AG08396 (cell line): Measurements from ENCODE around the gene FGF11.

Source experiments
- DNase-seq: peaks from one replicate; pipeline ENCODE4 v3.0.0; 2012; ENCODE audit warnings: low spot score, mixed read lengths

Gene FGF11

GRCh38 chr17:7431231-7431630 lies 8.1 kb upstream of the FGF11 start:
- no peak for DNase-seq

DNA sequence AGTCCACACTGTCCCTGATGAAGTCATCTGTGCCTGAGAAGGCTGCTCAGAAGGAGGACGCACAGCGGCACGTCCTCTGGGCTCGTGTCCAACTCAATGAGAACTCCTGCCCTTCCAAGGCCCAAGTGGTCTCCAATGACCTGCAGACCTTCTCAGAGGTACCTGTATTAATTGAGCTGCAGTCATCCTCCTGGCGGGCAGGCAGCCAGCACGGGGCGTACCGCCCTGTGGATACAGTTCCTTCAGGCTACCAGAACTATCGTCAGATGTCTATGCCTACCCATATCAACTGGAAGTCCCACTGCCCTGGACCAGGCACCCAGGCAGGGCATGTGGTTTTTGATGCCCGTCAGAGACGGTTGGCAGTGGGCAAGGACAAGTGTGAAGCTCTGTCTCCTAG lies 7.0 kb upstream of the FGF11 start:
- DNase-seq, result no peak

GRCh38 chr17:7435676-7436555 lies 3.4 kb upstream of the FGF11 start:
- no peak for DNase-seq

GRCh38 chr17:7436556-7437368 lies 2.5 kb upstream of the FGF11 start:
- peak; percentile 89 for DNase-seq

DNA sequence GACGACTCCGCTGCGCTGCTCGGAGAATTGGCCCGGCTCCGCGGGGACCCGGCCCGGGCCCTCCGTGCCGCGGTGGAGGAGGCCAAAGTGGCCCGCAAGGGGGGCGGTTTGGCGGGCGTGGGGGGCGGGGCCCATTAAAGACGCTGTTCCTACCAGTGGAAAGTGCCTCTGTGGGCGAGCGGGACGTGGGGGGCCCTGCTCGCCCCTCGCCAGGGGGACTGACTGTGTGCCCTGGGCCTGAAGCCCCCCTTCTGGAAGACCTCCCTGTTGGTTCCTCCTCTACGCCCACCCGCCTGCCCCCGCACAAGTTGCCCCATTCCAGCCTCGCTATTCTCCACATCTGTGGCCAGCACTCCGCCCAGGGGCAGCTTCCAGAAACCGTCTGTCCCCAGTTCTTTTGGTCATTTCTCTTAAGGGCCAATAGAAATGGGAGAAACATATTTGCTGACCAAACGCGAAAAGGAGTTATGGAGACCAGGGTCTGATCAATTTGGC lies 1.9 kb upstream of the FGF11 start:
- DNase-seq, result no peak

- no peak for DNase-seq
Measured at GRCh38 chr17:7437950-7438614, 1.2 kb upstream of the FGF11 start.

GRCh38 chr17:7438656-7439460 lies 454 bp upstream of the FGF11 start:
- DNase-seq, result no peak

DNA sequence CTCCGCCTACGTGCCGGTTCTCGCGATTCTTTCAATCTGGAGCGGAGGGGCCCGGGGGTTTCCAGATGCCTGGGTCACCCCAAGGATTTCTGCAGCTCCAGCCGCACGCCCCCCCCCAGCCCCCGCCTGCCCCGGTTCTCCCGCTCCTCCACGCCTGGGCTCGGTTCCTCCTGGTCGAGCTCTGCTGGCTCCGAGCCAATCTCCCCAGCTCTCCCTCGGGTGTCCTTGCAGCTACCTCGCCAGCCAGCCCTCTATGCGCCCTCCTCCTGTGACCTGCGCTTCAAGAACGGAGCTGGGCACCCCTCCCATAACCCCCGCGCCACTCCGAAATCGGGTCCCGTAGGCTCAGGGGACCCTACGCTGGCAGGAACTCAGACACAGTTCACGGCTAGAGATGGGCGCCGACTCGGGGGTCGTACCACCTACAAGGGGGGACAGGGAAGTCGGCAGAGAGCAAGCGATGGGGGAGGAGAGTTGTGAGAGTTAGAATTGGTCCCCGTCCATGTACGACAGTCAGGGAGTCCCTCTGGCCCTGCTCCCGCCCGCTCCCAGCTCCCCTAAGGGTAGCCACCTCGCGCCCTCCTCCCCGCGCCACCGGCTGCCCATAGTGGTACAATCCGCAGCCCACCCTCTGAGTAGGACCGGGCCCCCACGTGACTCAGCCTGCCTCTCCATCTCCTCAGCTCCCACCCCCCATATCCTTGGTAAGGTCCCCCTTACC lies 961 bp downstream of the FGF11 start:
- no peak for DNase-seq

GRCh38 chr17:7440834-7441195 lies 1.5 kb downstream of the FGF11 start:
- DNase-seq, result no peak

DNA sequence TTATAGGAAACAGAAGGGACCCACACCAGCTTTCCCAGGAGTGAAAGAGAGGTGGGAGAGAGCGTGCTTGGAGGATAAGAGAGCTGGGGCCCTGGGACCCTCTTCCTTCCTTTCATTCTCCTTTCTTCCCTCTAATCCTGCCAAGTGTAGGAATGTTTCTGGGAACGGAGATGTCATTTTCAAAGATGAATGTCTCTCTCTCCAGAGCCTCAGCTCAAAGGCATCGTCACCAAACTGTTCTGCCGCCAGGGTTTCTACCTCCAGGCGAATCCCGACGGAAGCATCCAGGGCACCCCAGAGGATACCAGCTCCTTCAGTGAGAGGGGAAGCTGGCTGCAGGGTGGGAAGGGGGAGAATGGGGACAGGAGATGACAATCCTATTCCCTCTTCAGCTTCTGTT lies 2.0 kb downstream of the FGF11 start:
- DNase-seq, result no peak

DNA sequence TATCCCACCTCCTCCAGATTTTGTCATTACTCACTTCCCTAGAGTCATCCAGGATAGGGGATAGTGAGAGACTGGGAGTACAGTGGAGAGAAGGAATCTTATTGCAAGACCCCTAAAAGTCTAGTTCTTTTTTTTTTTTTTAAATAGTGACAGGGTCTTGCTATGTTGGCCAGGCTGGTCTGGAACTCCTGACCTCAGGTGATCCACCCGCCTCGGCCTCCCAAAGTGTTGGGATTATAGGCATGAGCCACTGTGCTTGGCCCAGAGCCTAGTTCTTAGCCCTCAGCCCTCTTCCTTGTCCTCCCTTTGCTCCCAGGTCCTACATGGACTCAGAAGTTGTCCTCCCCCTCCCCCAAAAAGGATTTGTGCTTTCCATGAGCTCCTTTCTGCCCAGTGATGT lies 2.8 kb downstream of the FGF11 start:
- no peak for DNase-seq

- peak; percentile 56 for DNase-seq
Measured at GRCh38 chr17:7443499-7444485, 4.5 kb downstream of the FGF11 start.

DNA sequence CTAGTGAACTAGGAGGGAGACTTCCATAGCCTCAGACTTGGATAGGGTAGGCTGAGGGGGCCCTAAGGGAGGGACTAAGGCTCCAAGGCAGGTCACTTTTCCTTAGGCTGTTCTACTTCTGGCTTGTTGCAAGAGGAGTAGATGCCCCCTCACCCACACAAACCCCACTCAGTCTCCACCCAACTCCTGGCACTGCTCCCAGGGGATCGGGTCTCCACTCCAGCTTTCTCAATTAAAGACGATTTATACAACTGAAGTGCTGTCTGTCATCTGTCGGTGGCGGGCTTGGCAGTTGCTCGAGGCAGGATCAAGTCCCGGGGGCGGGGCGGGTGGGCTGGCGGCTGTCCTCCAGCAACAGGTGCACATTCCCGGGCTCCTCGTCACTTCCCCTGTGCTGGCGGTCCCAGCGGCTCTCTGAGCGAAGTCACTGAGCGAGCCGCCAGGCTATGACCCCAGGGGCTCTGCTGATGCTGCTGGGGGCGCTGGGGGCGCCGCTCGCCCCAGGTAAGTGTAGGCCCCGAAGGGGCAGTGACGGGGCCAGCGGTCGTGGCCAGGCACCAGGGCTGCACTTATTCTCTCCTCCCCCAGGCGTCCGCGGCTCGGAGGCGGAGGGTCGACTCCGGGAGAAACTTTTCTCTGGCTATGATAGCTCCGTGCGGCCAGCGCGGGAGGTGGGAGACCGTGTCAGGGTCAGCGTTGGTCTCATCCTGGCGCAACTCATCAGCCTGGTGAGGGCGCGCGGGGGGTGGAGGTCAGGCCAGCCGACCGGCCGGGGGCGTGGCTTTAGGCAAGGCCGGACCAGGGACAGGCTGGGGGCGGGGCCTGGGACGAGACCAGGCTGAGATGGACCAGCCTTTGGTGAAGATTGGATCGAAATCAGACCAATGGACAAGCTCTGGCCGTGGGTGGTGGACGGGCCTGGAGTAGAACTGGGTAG lies 5.6 kb downstream of the FGF11 start, which contains the start of gene CHRNB1:
TSS of gene CHRNB1 (plus strand) at position 380 of the 937 bp plus-strand sequence. CDS start at position 447, 67 bp downstream.
- DNase-seq, result peak; percentile 81

DNA sequence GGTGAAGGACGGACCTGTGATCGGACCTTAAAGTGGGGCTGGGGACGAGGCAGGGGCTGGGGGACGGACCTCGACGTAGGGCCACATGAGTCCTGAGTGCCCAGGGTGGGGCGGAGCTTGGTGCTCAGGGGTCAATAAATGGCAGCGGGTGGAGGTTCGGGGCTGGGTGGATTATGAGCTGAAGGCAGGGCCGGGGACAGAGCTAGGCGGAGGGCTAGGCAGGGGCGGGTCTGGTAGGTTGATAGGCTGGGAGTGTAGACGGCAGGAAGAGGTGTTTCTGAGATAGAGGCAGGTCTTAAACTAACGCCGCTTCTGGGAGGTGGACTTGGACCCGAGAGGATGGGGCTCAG lies 6.3 kb downstream of the FGF11 start:
- DNase-seq, result no peak

DNA sequence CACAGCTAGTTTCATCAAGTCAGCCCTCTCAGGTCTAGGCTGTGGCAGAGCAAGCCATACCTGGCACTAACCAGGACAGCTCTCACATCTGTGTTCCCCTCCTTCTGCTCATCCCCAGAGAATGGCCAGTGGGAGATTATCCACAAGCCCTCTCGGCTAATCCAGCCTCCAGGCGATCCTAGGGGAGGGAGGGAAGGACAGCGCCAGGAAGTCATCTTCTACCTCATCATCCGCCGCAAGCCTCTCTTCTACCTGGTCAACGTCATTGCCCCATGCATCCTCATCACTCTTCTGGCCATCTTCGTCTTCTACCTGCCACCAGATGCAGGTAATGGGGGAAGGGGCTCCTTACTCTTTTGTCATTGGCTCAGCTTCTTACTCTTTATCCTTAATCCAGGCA lies 9.1 kb downstream of the FGF11 start:
- no peak for DNase-seq

DNA sequence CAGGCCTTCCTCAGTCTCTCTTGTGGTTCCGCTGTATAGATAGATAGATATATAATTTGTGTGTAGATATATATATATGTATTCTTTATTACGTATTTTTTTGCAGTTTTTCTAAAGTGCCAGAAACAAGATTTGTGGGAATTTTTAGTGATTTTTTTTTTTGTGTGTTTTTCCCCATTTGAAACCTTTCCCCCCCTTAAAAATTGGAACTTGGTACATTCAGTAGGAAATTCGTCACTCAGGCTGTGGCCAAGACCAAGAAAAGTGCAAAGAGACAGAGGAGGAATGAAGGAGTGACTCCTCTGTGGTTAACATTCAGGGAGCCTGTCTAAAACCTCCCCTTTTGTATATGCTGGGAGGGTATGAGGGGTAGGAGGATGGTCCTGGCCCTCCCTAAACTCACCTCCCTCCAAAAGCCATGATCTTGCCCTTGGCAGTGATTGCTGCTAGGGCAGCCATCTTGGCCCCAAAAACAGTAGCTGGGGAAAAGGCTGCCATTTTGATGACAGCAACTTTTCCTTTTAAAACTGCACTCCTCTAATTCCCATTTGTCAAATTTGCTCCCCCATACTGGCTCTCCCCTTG lies 20.7 kb downstream of the FGF11 start:
- DNase-seq, result no peak

GRCh38 chr17:7460850-7461660 lies 21.7 kb downstream of the FGF11 start:
- DNase-seq, result no peak
